SKM-1 treated with dmso at 0.1 percent for 144 hours (cell line): ENCODE data around the gene CDH23.
A peak's percentile ranks its signal among the peaks of the same experiment; 100 is the strongest.

Source experiments
- DNase-seq: peaks from one replicate; lab custom pipeline; 2025; ENCODE audit not compliant: unreplicated experiment; lab: John Stamatoyannopoulos, UW

CDH23 gene

GRCh38 chr10:71437537-71438092, 40.9 kb downstream of the CDH23 start:
- no peak for DNase-seq

- no peak for DNase-seq
Observed at GRCh38 chr10:71438761-71439160, 42.0 kb downstream of the CDH23 start.

GRCh38 chr10:71439670-71440425, 43.1 kb downstream of the CDH23 start:
- DNase-seq, result no peak

- DNase-seq, result no peak
Observed at GRCh38 chr10:71440506-71441035, 43.9 kb downstream of the CDH23 start.

GRCh38 chr10:71442000-71442399, 45.3 kb downstream of the CDH23 start:
- DNase-seq, result no peak

GRCh38 chr10:71442859-71443570, 46.3 kb downstream of the CDH23 start:
- no peak for DNase-seq

- DNase-seq, result no peak
Observed at GRCh38 chr10:71443676-71444075, 47.0 kb downstream of the CDH23 start.

GRCh38 chr10:71444284-71445054, 47.7 kb downstream of the CDH23 start:
- no peak for DNase-seq

- no peak for DNase-seq
Observed at GRCh38 chr10:71447676-71448075, 51.0 kb downstream of the CDH23 start.

- no peak for DNase-seq
Observed at GRCh38 chr10:71448146-71448545, 51.4 kb downstream of the CDH23 start.

- DNase-seq, result no peak
Observed at GRCh38 chr10:71449026-71449425, 52.3 kb downstream of the CDH23 start.

- no peak for DNase-seq
Observed at GRCh38 chr10:71451754-71452153, 55.0 kb downstream of the CDH23 start.

GRCh38 chr10:71453186-71453585, 56.5 kb downstream of the CDH23 start:
- DNase-seq, result no peak

GRCh38 chr10:71454347-71454746, 57.6 kb downstream of the CDH23 start:
- no peak for DNase-seq

GRCh38 chr10:71455035-71455434, 58.3 kb downstream of the CDH23 start:
- no peak for DNase-seq

- DNase-seq, result no peak
Observed at GRCh38 chr10:71456631-71457030, 59.9 kb downstream of the CDH23 start.

GRCh38 chr10:71457908-71458307, 61.2 kb downstream of the CDH23 start:
- no peak for DNase-seq

- DNase-seq, result peak; percentile 6
Observed at GRCh38 chr10:71458387-71458786, 61.7 kb downstream of the CDH23 start.

GRCh38 chr10:71459513-71459912, 62.8 kb downstream of the CDH23 start:
- DNase-seq, result no peak

GRCh38 chr10:71460615-71461014, 63.9 kb downstream of the CDH23 start:
- DNase-seq, result no peak

GRCh38 chr10:71461457-71461856, 64.7 kb downstream of the CDH23 start:
- DNase-seq, result no peak
